GM12878 (cell line): ENCODE results near the gene EIF3B. TPM values are rescaled to one million over a fixed set of nuclear protein-coding genes. Genes with fewer than 3 reads are reported as not detected.
A peak's percentile ranks its signal among the peaks of the same experiment; 100 is the strongest.

ENCODE experiments used
- BHLHE40 ChIP-seq, 2 experiments: fragments of 450-650 bp in 1 of 2; IDR thresholded peaks; 2 replicates each; pipeline ENCODE4 v1.6.1; 2011 to 2017; ENCODE audit warnings: low read depth in 2 of 2, borderline replicate concordance in 1 of 2, improper control_type of control experiment in 1 of 2, low read length in 1 of 2, mild to moderate bottlenecking in 1 of 2
- CBFB ChIP-seq: IDR thresholded peaks from 2 replicates; pipeline ENCODE4 v1.6.1; 2016; ENCODE audit warnings: antibody characterized with exemption, low read depth
- CREB1 ChIP-seq: IDR thresholded peaks from 2 replicates; pipeline ENCODE4 v1.6.1; 2012; ENCODE audit warnings: low read depth, mild to moderate bottlenecking, inconsistent platforms
- DPF2 ChIP-seq: fragments of 450-650 bp; IDR thresholded peaks from 2 replicates; pipeline ENCODE4 v1.6.1; 2017; ENCODE audit warnings: mild to moderate bottlenecking
- EED ChIP-seq: sonication (generic); IDR thresholded peaks from 2 replicates; pipeline ENCODE4 v1.6.1; 2016; ENCODE audit warnings: antibody characterized with exemption, low read depth
- EGR1 ChIP-seq, 2 experiments: IDR thresholded peaks; 1 replicate in 1 of 2; 2 replicates in 1 of 2; pipeline ENCODE4 v1.6.1; 2011 to 2012; ENCODE audit warnings: low read depth in 2 of 2, low read length in 2 of 2, borderline replicate concordance in 1 of 2, mild to moderate bottlenecking in 1 of 2, moderate library complexity in 1 of 2
- FOXM1 ChIP-seq: IDR thresholded peaks from 2 replicates; pipeline ENCODE4 v1.6.1; 2012; ENCODE audit warnings: low read depth, mild to moderate bottlenecking, inconsistent platforms, low read length, moderate library complexity
- MXI1 ChIP-seq: fragments of 150-350 bp; IDR thresholded peaks from 2 replicates; pipeline ENCODE4 v1.6.1; 2011; ENCODE audit warnings: low read depth, mild to moderate bottlenecking, inconsistent platforms, low read length, improper control_type of control experiment
- NBN ChIP-seq: fragments of 450-650 bp; IDR thresholded peaks from 2 replicates; pipeline ENCODE4 v1.6.1; 2016
- PAX8 ChIP-seq: fragments of 450-650 bp; IDR thresholded peaks from 2 replicates; pipeline ENCODE4 v1.6.1; 2017; ENCODE audit warnings: mild to moderate bottlenecking, moderate library complexity
- POU2F2 ChIP-seq: IDR thresholded peaks from 3 replicates; pipeline ENCODE4 v1.6.1; 2011; ENCODE audit warnings: low read depth, mild to moderate bottlenecking, low read length, borderline replicate concordance
- RAD51 ChIP-seq: fragments of 450-650 bp; IDR thresholded peaks from 2 replicates; pipeline ENCODE4 v1.6.1; 2016; ENCODE audit warnings: moderate library complexity, mild to moderate bottlenecking, inconsistent platforms
- SIN3A ChIP-seq: IDR thresholded peaks from 2 replicates; pipeline ENCODE4 v1.6.1; 2012; ENCODE audit warnings: low read depth, low read length, improper control_type of control experiment
- SPI1 ChIP-seq: IDR thresholded peaks from 2 replicates; pipeline ENCODE4 v1.6.1; 2011; ENCODE audit warnings: low read depth, mild to moderate bottlenecking, low read length, moderate library complexity, borderline replicate concordance; ENCODE audit not compliant: insufficient read depth
- SRF ChIP-seq, 2 experiments: IDR thresholded peaks; 2 replicates each; pipeline ENCODE4 v1.6.1; 2011; ENCODE audit warnings: low read depth in 2 of 2, low read length in 2 of 2, mild to moderate bottlenecking in 1 of 2, moderate library complexity in 1 of 2
- STAT1 ChIP-seq: fragments of 450-650 bp; conservative IDR thresholded peaks from 2 replicates; pipeline ENCODE4 v1.6.1; 2014; ENCODE audit warnings: antibody characterized with exemption, mild to moderate bottlenecking
- TCF12 ChIP-seq: IDR thresholded peaks from 2 replicates; pipeline ENCODE4 v1.6.1; 2011; ENCODE audit warnings: low read depth, mild to moderate bottlenecking, low read length
- TCF3 ChIP-seq: IDR thresholded peaks from 2 replicates; pipeline ENCODE4 v1.6.1; 2012; ENCODE audit warnings: low read depth, mild to moderate bottlenecking, low read length, borderline replicate concordance; ENCODE audit not compliant: insufficient read depth
- ZNF217 ChIP-seq: fragments of 450-650 bp; IDR thresholded peaks from 2 replicates; pipeline ENCODE4 v1.6.1; 2017; ENCODE audit warnings: antibody characterized with exemption, mild to moderate bottlenecking
- polyA plus RNA-seq, 11 experiments: library from polyadenylated mRNA; depleted of rRNA in 4 of 11; unstranded in 6 of 11; stranded (reverse) in 5 of 11; fragments of >200 nt; fragmentation: Nextera tagmentation in 4 of 11; fragmentation: Illumina TruSeq in 1 of 11; extraction: Ambion mirVana in 4 of 11; extraction: Trizol in 1 of 11; gene quantifications; 1 replicate in 1 of 11; 2 replicates in 10 of 11; pipeline versions ENCODE4 v1.2.1 to v1.2.3, GENCODE V29; 2011 to 2016; ENCODE audit warnings: inconsistent platforms in 2 of 11, missing spikeins in 2 of 11, low read depth in 1 of 11
- total RNA-seq, 4 experiments: library from RNA; depleted of rRNA in 3 of 4; stranded (reverse); fragments of >200 nt in 3 of 4; fragmentation: Illumina TruSeq in 1 of 4; extraction: Trizol in 1 of 4; gene quantifications; 2 replicates each; pipeline versions ENCODE4 v1.2.1 to v1.2.3, GENCODE V29; 2013 to 2021
- TF ChIP-seq, protein P1 (sequence below): IDR thresholded peaks from 2 replicates; pipeline ENCODE4 v1.6.1; 2011; ENCODE audit warnings: mild to moderate bottlenecking, low read depth, low read length, moderate library complexity; ENCODE audit not compliant: insufficient replicate concordance
- TF ChIP-seq, protein P2 (sequence below): fragments of 450-650 bp; IDR thresholded peaks from 2 replicates; pipeline ENCODE4 v1.6.1; 2017; ENCODE audit warnings: low read depth, mild to moderate bottlenecking, moderate library complexity
- TF ChIP-seq, protein P3 (sequence below): IDR thresholded peaks from 2 replicates; pipeline ENCODE4 v1.6.1; 2011; ENCODE audit warnings: low read depth, low read length, improper control_type of control experiment, borderline replicate concordance
- TF ChIP-seq, protein P4 (sequence below), 3 experiments: IDR thresholded peaks in 2 of 3; conservative IDR thresholded peaks in 1 of 3; 2 replicates each; pipeline ENCODE4 v1.5.1; 2011; ENCODE audit warnings: low read depth in 3 of 3, low read length in 3 of 3, mild to moderate bottlenecking in 3 of 3, control low read depth in 2 of 3, moderate library complexity in 2 of 3, inconsistent platforms in 1 of 3, mixed read lengths in 1 of 3; ENCODE audit not compliant: control insufficient read depth in 2 of 3, insufficient read depth in 1 of 3; ENCODE audit errors: extremely low read depth in 1 of 3
- TF ChIP-seq, protein P5 (sequence below): fragments of 450-650 bp; IDR thresholded peaks from 2 replicates; pipeline ENCODE4 v1.6.1; 2017; ENCODE audit warnings: mild to moderate bottlenecking, low read depth, inconsistent platforms; ENCODE audit not compliant: poor library complexity, severe bottlenecking

EIF3B gene
- total and polyA plus RNA-seq, 10 of the 15 experiments (the other 5 are each of a cell fraction or from before 2014, with no cell fraction given), result 17.6 to 275 (median 153) TPM

DNA sequence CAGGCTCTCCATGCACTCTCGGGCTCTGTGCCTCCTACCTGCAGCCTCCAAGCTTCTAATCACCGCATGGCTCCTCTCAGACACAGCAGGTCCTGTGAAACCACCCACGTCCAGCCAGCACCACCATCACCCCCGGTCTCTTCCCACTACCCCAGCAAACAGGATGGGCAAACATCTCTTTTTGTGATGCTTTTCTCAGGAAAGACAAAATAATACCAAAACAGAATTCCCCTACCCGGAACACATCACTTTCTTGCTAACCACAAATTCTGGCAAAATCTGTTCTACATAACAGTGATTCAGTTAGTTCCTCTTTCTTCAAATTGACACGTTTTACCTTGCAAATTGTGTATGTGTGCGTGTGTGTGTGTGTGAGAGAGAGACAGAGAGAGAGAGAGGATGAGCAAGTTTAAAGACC, 46.9 kb upstream of the EIF3B start (continued):
- TF ChIP-seq STAT1 (no peak), BHLHE40 (IDR thresholded peaks at IDR 0.05; ENCODE audit: borderline replicate concordance in 1 of 2, low read depth in 2 of 2, low read length in 1 of 2) (peak; percentile 88 to 90), RAD51 (peak; percentile 45; the same call in 1 of the 2 replicates), NBN (peak; percentile 90), CREB1 (peak; percentile 80), CBFB (peak; percentile 72; the same call in 1 of the 2 replicates), POU2F2 (peak; percentile 86), TCF12 (no peak), MXI1 (peak; percentile 81; the same call in 1 of the 2 replicates), ZNF217 (peak; percentile 86), PAX8 (0 out of 2 replicates have a peak, but pooled peaks have one; percentile 63), SPI1 (peak; percentile 35; the same call in 1 of the 2 replicates), FOXM1 (no peak; the same call in 1 of the 2 replicates), EED (peak; percentile 89), SRF (IDR thresholded peaks at IDR 0.05; ENCODE audit: low read depth in 2 of 2, low read length in 2 of 2) (no peak), SIN3A (no peak), TCF3 (no peak), EGR1 (IDR thresholded peaks at IDR 0.05; ENCODE audit: borderline replicate concordance in 1 of 2, low read depth in 2 of 2, low read length in 2 of 2) (peak in 1 of 2 experiments; percentile 62; a peak in 2 of 3 replicates), DPF2 (peak; percentile 89)
- TF ChIP-seq, protein P1, sequence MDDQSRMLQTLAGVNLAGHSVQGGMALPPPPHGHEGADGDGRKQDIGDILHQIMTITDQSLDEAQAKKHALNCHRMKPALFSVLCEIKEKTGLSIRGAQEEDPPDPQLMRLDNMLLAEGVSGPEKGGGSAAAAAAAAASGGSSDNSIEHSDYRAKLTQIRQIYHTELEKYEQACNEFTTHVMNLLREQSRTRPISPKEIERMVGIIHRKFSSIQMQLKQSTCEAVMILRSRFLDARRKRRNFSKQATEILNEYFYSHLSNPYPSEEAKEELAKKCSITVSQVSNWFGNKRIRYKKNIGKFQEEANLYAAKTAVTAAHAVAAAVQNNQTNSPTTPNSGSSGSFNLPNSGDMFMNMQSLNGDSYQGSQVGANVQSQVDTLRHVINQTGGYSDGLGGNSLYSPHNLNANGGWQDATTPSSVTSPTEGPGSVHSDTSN, result no peak
- TF ChIP-seq, protein P2, sequence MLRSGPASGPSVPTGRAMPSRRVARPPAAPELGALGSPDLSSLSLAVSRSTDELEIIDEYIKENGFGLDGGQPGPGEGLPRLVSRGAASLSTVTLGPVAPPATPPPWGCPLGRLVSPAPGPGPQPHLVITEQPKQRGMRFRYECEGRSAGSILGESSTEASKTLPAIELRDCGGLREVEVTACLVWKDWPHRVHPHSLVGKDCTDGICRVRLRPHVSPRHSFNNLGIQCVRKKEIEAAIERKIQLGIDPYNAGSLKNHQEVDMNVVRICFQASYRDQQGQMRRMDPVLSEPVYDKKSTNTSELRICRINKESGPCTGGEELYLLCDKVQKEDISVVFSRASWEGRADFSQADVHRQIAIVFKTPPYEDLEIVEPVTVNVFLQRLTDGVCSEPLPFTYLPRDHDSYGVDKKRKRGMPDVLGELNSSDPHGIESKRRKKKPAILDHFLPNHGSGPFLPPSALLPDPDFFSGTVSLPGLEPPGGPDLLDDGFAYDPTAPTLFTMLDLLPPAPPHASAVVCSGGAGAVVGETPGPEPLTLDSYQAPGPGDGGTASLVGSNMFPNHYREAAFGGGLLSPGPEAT, result peak; percentile 97
- TF ChIP-seq, protein P3, sequence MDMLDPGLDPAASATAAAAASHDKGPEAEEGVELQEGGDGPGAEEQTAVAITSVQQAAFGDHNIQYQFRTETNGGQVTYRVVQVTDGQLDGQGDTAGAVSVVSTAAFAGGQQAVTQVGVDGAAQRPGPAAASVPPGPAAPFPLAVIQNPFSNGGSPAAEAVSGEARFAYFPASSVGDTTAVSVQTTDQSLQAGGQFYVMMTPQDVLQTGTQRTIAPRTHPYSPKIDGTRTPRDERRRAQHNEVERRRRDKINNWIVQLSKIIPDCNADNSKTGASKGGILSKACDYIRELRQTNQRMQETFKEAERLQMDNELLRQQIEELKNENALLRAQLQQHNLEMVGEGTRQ, result no peak
- TF ChIP-seq, protein P4, sequence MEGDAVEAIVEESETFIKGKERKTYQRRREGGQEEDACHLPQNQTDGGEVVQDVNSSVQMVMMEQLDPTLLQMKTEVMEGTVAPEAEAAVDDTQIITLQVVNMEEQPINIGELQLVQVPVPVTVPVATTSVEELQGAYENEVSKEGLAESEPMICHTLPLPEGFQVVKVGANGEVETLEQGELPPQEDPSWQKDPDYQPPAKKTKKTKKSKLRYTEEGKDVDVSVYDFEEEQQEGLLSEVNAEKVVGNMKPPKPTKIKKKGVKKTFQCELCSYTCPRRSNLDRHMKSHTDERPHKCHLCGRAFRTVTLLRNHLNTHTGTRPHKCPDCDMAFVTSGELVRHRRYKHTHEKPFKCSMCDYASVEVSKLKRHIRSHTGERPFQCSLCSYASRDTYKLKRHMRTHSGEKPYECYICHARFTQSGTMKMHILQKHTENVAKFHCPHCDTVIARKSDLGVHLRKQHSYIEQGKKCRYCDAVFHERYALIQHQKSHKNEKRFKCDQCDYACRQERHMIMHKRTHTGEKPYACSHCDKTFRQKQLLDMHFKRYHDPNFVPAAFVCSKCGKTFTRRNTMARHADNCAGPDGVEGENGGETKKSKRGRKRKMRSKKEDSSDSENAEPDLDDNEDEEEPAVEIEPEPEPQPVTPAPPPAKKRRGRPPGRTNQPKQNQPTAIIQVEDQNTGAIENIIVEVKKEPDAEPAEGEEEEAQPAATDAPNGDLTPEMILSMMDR (IDR thresholded peaks at IDR 0.05 in 2 of 3, conservative IDR thresholded peaks at IDR 0.05 in 1 of 3; ENCODE audit: control insufficient read depth in 2 of 3, extremely low read depth in 1 of 3, insufficient read depth in 1 of 3, low read depth in 3 of 3, low read length in 3 of 3), result no peak
- TF ChIP-seq, protein P5, sequence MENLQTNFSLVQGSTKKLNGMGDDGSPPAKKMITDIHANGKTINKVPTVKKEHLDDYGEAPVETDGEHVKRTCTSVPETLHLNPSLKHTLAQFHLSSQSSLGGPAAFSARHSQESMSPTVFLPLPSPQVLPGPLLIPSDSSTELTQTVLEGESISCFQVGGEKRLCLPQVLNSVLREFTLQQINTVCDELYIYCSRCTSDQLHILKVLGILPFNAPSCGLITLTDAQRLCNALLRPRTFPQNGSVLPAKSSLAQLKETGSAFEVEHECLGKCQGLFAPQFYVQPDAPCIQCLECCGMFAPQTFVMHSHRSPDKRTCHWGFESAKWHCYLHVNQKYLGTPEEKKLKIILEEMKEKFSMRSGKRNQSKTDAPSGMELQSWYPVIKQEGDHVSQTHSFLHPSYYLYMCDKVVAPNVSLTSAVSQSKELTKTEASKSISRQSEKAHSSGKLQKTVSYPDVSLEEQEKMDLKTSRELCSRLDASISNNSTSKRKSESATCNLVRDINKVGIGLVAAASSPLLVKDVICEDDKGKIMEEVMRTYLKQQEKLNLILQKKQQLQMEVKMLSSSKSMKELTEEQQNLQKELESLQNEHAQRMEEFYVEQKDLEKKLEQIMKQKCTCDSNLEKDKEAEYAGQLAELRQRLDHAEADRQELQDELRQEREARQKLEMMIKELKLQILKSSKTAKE, result peak; percentile 75
